HG02610 (cell line): ENCODE measurements around the gene SINHCAF.

Experiments
- ATAC-seq: cut with Tn5 transposase; IDR thresholded peaks from one replicate; pipeline ENCODE4 v1.9.1; 2021; ENCODE audit warnings: mild to moderate bottlenecking, moderate library complexity; ENCODE audit not compliant: unreplicated experiment

SINHCAF gene

GRCh38 chr12:31311634-31312258 is 14.2 kb downstream of the SINHCAF start:
- ATAC-seq: no peak

- ATAC-seq: no peak
Observed at GRCh38 chr12:31310488-31310887, 15.5 kb downstream of the SINHCAF start.

GRCh38 chr12:31309279-31309678 is 16.7 kb downstream of the SINHCAF start:
- ATAC-seq: no peak

GRCh38 chr12:31308116-31308515 is 17.8 kb downstream of the SINHCAF start:
- no peak for ATAC-seq

GRCh38 chr12:31306866-31307265 is 19.1 kb downstream of the SINHCAF start:
- no peak for ATAC-seq

- ATAC-seq: no peak
Observed at GRCh38 chr12:31303466-31303865, 22.5 kb downstream of the SINHCAF start.

GRCh38 chr12:31301311-31301710 is 24.6 kb downstream of the SINHCAF start:
- ATAC-seq: no peak

- ATAC-seq: no peak
Observed at GRCh38 chr12:31300783-31301182, 25.2 kb downstream of the SINHCAF start.

GRCh38 chr12:31300341-31300740 is 25.6 kb downstream of the SINHCAF start:
- ATAC-seq: no peak

GRCh38 chr12:31298922-31299321 is 27.0 kb downstream of the SINHCAF start:
- peak; percentile 14 for ATAC-seq

- peak; percentile 51 for ATAC-seq
Observed at GRCh38 chr12:31298515-31298910, 27.4 kb downstream of the SINHCAF start.

GRCh38 chr12:31297572-31298514 is 28.1 kb downstream of the SINHCAF start:
- ATAC-seq: peak; percentile 39

GRCh38 chr12:31289441-31289840 is 36.5 kb downstream of the SINHCAF start:
- no peak for ATAC-seq

- no peak for ATAC-seq
Observed at GRCh38 chr12:31288381-31288780, 37.6 kb downstream of the SINHCAF start.

- no peak for ATAC-seq
Observed at GRCh38 chr12:31280183-31280582, 45.8 kb downstream of the SINHCAF start.

GRCh38 chr12:31279390-31279924 is 46.5 kb downstream of the SINHCAF start:
- no peak for ATAC-seq

GRCh38 chr12:31278832-31279231 is 47.1 kb downstream of the SINHCAF start:
- no peak for ATAC-seq

GRCh38 chr12:31278424-31278823 is 47.5 kb downstream of the SINHCAF start:
- no peak for ATAC-seq

- ATAC-seq: no peak
Observed at GRCh38 chr12:31277081-31277480, 48.9 kb downstream of the SINHCAF start.

GRCh38 chr12:31275491-31275890 is 50.5 kb downstream of the SINHCAF start:
- no peak for ATAC-seq

- no peak for ATAC-seq
Observed at GRCh38 chr12:31274520-31275300, 51.2 kb downstream of the SINHCAF start.
